Renal pelvis (tissue), 4 donors: ENCODE data around the gene SLIT3. TPM values are rescaled to one million over a fixed set of nuclear protein-coding genes. Genes with fewer than 3 reads are reported as not detected.

Experiments
- DNase-seq: peaks from one replicate; pipeline ENCODE4 v3.0.0-alpha.2; 2013
- polyA plus RNA-seq, 3 donors: library from polyadenylated mRNA; unstranded; fragments of 120-200 nt; gene quantifications; one replicate each; pipeline ENCODE4 v1.2.1, GENCODE V29; 2013; ENCODE audit not compliant: insufficient read length in 3 of 3

The SLIT3 gene
- polyA plus RNA-seq, 3 donors = 41.2 to 62.4 (median 57.5) TPM

DNA sequence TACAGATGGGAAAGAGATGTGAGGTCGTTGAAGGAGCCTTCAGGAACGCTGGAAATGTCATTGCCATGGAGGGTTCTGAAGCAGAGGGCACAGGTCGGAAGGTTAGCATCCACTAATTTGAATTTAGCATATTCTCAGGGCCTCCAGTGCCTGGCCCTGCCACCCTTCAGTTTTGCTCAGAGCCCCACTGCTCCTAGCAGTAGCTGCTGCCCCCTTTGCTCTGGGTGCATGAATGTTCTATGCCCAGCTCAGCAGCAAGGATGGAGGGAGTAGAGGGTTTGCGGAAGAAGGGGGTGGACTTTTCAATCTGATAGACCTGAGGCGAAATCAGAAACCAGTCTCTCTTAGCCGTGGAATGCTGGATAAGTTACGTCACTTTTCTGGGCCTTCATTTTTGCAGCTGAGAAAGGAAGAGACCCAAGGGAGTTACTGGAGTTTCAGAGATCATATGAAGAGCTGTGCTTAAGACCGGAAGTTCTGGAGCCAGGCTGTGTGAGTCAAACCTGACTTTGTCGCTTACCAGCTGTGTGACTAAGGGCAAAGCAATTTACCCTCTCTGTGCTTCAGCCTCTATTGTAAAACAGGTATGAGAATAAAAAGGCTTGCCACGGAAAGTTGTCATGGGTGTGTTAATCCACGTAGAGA is 588.5 kb downstream of the SLIT3 start:
- no peak for DNase-seq

DNA sequence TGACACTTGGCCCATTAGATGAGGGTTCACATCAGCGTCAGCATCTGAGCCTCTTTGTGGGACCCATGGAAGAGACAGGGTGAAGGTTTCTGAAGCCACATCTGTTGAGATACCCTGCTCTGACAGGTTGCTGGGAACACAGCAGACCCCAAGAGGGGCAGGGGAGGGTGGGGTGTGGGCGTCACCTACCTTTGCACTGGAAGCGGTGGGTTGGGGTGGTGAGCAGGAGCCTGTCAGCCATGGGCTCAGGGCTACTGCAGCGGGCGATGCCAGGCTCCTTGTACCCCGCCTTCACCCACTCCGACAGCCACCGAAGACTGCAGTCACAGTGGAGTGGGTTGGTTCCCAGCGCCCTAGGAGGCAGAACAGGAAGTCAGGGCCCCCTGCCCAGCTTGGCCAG is 590.2 kb downstream of the SLIT3 start:
- DNase-seq = no peak

DNA sequence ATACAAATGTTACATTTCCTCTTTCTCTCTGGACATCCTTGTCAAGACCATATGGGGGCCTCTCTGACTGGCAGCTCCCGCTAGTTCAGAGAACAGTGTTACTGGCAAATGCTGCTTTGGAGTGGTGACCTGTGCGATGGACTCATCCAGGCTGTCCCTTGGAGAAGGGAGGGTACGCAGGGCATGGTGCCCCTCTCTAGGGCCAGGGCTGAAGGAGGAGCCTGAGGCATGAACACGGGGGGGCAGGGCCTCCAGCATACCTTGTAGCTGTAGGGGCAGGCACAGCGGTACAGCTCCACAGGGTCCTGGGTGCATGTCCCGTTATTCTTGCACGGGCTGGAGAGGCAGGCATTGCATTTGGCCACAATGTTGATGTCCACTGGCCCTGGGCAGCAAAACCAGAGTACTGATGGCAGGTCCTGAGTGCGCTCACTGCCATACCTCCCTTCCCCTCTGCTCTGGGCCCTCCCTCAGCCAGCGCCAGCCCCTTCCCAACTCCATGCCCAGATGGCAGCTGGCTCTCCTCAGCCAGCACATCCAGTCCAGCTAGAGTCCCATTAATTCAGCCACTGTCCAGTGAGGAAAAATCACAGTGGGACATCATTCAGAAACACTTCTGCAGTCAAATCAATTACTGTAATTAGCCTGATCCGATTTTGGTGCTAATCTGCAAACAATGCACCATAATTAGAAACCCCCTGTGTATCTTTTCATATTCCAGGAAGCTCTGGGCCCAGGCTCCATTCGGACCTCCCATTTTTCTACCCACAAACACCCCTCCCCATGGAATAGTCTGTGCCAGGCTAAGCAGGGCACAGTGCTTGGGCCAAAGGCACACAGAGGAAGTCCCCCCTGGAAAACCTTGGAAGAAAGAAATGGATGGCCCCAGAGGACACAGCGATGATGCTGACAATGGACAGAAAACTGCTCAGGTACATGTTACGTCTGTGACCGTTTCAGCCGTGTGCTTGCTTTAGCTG is 592.9 kb downstream of the SLIT3 start:
- DNase-seq = no peak

DNA sequence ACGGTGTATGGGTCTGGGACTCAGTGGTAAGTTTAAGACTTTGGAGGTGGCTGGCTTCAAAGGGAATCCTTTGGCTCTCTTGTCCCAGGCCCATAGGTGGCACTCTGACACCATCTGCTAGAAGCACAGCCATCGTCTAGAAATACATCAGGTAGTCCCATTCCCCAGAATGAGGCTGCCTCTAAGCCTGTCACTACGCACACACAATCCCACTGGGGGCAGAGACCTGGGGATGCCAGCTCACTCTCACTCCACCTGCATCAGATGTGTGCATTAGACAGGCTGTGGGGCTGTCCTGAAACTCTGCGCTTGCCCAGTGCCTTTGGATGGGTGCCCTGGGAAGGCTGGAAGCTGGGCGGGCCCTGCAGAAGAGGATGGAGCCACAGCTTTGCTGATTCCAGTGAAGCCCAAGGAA is 594.3 kb downstream of the SLIT3 start:
- no peak for DNase-seq

DNA sequence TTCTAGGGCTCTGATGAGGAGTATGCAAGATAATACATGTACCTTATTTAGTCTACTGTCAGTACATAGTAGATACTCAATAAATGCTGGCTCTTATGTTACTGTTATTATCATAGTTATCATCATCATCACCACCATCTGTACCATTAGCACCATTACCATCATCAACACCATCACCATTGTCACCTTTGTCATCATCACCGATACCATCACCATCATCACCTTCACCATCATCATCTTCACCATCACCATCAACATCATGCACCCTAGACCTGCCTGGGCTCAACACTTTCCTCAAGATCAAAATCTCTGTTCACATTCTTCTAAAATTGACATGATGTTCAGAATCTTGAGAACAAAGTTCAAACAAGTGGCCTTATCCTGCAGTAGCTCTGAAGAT is 595.6 kb downstream of the SLIT3 start:
- DNase-seq = no peak

DNA sequence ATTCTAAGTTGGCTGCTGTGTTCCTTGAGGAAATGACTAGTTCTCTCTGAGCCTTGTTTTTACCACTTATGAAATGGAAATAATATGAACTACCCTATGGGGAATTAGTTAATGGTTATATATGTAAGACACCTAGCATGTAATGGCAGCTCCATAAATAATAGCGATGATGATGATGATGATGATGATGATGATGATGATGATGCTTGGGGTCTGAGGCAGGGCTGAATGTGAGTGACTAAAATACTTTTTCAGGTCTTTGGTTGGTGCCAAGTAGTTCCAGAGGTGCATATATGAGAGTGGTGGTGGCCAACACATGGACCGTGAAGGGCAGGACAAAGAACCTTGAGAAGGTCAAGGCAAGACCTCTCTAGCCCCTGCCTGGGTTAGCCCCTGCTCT is 598.4 kb downstream of the SLIT3 start:
- no peak for DNase-seq

DNA sequence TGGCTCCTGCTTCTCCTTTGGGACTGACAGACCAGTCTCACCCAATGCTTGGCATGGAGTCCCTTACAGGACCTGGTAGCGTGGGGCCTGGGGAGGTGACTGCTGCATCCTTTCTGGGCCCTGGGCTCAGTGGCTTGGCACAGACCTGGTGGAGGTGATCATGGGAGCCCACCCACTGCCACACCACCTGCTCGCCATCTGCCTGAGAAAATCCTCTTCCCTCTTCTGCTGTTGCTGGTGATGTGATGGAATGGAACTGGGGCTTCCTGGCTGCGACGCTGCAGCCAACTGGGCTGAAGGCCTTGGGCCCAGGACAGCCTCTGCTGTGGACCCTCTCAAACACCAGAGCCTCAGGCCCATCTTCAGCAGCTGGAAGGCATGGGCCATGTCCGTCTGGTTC is 599.3 kb downstream of the SLIT3 start:
- DNase-seq = no peak

DNA sequence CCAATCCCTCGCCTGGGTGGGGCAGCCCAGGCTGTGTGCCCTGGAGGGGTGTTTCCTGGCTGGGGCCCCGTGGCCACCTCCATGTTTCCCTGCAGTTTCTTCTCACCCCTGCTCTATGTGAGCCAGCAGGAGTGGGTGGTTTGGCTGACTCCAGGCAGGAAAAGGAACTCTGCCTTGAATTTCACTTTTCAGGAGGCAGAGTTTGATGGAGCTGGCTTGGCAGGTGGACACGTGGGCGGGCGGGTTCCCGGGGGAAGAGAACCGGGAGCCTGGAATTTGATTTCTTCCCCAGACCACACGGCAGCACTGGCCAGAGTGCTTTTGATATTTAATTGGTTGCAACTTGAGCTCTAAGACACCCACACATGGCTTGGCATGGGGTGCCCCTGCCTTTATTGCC is 601.9 kb downstream of the SLIT3 start:
- DNase-seq = no peak

DNA sequence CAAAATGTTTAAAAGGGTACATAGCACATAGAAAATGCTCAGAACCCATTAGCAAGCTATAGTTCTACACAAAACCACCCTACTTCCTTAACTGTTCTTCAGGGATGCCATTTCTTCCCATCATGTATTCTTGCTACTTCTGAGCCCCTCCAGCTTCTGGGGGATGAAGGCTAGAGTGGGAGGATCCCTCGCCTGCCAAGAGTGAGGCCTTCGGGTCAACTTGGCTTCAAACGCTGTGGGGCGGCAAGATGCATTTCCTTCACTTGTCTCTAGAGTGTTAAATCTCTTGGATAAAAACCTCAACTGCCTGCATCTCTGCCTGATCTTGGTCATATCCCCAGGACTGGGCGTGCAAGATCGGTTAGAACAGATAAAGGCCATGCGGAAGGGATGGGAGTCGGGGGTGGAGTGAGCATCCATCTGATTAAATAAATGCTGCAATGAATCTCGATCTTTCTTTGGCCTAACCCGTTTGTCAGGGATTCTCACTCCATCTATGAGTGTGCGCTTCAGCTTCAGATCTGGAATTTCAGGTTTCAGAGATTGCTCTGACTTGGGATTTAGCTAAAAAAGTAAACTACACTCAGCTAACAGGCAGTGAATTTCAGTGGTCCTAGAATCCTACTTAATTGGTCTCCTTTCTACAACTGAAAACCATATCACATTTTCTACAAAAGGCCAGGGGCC is 603.8 kb downstream of the SLIT3 start:
- DNase-seq = no peak

DNA sequence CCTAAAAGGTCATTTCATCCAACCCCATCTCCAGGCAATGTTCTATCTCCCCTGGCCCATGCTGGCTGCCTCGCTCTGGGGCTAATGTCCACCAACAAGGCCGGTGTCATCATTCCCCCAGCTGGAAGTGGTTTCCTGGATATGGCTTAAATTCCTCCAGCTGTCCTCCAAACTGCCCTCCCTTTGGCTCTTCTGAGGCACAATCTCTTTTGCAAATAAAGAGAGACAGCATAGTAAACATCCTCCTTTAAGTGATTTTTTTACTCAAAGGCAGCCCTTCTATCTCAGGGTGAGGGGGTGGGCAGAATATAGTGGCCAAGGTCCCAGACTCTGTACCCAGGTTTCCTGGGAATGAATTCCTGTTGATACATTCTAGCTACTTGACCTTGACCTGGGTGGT is 604.3 kb downstream of the SLIT3 start:
- no peak for DNase-seq

DNA sequence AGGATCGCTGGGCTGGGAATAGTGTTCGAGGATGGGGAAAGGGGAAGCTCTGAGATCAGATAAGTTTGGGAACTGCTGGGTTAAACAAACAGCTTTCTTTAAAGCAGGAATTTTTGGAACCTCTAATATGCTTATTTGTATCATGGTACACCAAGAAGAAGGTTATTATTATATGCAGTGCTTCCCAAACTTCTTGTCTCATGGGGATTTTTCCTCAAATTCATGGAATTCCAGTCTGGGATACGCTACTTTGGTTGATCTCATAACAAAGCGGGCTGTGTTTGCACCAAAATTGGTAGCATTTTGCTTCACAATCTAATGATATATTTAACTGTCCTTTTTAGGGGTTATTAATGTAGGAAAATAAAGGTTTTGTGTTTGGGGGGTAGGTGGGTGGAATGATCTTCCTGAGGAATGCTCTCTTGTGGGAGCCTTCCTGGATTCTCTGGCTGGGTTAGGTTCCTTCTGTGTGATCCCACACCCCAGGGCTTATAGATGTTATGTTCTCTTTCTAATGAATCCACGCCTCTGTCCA is 605.6 kb downstream of the SLIT3 start:
- no peak for DNase-seq

DNA sequence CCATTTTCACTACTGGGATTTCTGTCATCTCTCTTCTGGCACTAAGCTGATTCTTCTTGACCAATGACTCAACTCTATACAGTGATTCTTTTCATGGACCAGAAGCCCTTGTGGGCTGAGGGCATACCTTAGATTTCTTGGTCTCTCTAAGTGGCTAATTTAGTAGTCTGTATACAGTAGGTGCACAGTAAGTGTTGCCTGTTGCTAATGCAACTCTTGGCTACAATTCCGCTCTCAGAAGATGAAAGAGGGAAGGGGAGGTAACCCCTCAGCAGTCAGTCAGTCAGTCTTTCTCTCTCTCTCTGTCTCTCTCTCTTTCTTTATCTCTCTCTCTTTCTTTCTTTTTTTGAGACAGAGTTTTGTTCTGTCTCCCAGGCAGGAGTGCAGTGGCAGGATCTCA is 606.6 kb downstream of the SLIT3 start:
- no peak for DNase-seq

DNA sequence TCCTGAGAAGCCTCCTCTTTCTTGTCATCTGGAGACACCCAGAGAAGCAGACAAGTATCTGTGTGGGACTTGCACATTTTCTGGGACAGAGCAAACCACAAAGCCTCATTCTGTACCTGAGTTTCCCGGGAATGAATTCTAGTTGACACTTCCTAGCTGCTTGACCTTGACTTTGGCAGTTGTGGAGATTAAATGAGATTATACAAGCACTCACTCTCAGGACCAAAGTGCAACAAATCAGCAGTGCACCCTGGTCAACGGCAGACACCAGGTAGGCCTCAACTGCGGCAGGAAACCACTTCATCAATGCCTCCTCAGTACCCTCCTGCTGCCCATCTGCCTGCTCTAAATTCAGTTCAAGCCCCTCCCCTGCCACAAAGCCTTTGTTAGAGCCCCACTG is 607.1 kb downstream of the SLIT3 start:
- no peak for DNase-seq

DNA sequence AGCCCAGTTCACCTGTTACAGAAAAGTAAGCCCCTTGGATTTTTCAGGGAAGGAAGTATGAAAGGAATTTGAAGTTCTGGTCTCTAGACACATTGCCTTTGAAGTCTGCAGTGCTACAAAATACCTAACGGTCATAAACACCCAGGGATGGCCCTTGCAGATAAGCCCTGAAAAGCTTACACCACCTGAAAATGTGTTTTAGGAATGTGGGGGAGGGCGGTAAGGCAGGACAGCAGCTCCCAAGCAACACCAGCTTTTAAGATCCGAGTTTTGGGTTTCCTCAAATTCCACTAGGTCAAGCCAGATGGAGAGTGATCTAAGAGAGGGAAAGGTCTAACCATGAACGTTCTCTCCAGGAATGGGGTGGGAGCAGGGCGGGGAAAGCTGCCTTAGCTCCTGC is 607.6 kb downstream of the SLIT3 start:
- DNase-seq = no peak

DNA sequence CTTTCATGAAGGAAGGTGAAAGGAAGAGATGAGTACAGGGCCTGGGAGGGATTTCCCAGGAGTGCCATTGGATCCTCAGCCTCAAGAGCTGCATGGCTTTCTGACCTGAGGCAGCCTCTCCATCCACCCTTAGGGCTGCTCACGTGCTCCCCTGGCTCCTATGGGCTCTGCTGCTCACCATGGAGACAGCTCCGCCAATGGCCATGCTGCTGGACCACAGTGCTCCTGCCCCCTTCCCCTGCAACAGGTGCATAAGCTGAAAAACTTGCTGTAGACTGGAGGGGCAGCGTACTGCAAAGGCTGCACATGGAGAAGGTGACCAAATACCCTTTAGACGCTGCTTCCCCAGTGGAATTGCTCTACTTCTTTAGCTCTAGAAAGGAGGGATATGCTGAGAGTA is 609.0 kb downstream of the SLIT3 start:
- DNase-seq = no peak

DNA sequence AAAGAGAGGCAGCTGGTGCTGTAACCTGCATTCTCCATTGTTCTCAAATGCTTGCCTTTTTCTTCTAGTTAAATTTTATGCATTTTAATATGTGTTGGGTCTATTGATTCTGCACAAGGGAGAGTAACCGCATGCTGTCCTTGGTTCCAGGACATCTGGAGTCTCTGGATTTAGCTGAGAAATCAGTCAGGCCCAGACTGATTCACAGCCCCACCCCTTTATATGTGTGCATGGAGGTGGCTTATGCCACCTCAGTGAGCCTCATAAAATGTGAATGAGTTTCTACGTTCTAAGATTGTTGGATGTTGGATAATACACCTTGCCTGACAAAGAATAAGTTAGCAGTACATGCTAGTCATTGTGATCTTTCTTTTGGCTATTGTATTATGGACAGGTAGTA is 611.7 kb downstream of the SLIT3 start:
- DNase-seq = no peak

DNA sequence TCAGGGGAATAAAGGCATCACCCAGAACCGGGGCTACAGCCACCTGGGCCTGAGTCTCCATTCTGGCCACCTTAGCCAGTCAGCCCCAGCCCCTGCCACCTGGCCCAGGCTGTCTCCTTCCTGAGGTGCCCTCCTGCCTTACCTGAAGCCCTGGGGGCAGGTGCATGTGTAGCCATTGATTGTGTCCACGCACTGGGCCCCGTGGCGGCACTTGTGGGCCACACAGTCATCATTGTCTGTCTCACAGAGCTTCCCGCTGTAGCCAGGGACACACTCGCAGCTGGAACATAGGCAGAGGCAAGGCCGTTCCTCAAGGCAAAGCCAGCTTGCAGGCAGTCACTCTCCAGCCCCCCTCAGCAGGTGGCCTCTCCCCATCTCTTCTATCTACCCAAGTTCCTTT is 614.1 kb downstream of the SLIT3 start:
- DNase-seq = no peak

DNA sequence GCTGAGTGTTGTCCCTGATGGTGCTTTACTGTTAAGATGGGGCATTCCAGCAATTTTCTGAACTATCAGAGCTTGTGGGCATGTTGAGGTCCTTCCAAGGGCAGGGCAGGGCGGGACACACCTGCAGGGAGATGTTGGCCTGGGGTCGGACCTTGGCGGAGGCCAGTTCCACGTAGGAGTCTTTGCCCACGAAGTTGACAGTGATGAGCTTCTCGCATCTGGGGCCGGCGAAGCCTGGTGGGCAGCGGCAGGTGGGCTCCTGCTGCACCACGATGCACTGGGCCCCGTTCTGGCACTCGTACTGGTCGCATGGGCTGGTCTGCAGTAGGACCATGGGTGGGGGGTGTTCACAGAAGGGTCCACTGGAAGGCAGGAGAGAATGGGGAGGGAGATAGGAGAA is 615.4 kb downstream of the SLIT3 start:
- DNase-seq = no peak

DNA sequence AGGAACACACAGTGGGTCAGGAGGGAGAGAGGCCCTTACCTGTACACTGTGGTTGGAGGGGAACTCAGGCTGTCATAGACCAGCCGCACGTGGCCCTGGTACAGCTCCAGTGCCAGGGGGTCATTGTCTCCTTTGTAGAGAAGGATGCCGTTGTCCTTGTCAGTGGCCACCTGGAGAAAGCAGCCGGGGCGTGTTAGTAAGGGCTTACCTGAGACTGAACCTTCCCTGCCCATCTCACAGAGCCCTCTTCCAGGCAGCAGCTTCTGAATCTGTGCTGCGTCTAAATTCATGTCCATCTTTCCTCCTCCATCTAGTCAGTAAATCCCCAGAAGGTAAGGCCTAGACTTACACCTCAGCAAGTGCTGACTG is 617.0 kb downstream of the SLIT3 start:
- DNase-seq = no peak

DNA sequence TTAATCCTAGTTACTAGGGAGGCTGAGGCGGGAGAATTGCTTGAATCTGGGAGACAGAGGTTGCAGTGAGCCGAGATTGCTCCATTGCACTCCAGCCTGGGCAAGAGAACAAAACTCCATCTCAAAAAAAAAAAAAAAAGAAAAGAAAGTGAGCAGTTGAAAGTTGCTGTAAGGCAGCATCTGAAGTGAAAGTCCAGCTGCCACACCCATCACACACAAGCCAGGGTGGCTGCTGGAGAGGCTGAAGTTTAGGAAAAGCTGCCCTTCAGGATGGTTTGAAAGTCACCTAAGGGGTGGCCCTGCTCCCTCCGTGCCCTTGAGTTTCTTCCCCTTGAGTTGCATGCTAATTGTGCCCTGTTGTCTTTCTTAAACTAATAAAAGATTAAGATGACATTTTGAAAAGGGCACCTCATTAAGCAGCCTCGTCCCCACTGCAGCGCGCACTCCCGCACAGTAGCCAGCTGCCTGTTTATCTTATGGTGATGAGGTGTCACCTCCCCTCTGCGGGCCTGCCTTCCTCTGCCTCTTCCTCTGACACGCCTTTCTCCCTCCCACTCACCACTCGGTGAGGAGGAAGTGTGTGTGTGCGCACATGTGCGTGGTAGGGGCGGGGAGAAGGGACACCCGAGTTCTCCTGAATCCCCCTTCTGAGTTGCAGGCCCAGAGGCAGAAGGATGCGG is 617.6 kb downstream of the SLIT3 start:
- no peak for DNase-seq

DNA sequence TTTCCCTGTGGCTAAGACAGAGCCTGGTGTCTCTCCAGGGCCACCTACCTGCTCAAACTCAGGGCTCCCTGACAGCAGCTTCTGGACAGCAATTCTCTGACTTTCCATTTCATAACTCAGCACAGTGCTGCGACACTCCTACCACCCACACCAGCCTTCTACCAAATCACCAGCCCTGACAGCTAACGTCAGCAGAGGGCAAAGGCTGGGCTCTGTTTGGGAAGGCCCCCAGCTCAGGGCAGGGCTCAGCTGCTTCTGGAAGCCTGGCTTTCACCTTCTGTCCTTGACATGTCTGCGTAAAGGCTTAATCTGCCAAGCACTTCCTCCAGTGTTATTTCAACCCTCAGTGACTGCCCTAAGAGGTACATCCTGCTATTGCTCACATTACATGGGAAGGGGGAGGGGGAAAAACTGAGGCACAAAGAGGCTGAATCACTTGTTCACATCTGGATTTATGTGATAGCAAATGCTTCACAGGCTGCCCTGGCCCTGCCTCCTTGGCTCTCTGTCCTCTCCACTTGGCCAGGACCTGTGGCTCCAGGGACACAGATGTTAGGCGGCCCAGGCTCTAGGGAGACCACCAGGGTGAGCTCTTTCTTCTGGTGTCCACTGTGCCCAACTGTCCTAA is 619.3 kb downstream of the SLIT3 start:
- DNase-seq = no peak

DNA sequence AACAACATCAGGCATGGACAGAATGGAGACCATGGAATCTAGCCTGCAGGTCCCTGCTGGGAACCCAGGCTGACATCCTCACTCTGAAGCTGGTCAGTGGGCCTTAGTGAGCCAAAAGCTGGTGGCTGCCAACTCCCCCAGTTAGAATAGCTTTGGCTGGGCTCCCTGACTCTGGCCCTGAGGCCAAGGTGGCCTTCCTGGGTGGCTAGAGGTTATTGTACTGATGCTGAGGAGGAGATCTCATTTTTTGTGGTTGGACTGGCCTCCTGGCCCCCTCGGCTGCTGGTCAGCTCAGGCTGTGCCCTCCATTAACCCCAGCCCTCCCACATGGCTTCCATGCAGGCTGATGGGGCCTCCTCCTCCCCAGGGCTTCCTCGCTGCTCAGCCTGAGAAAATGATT is 620.5 kb downstream of the SLIT3 start:
- no peak for DNase-seq
